Activated T-cell treated with anti-CD3 and anti-CD28 coated beads, Interleukin-2, amount 50 U/mL, for 1 hour (primary cell): ENCODE measurements around the gene NUDT3.

Experiments used
- DNase-seq: peaks from one replicate; pipeline ENCODE4 v3.0.0-alpha.2; 2020

Gene NUDT3

GRCh38 chr6:34237316-34237721 lies 155.2 kb downstream of the NUDT3 start:
- peak; percentile 57 for DNase-seq

GRCh38 chr6:34236443-34237315 lies 155.8 kb downstream of the NUDT3 start, which contains the start of gene HMGA1:
Gene HMGA1, plus strand, starts transcription at chr6:34236873. Its CDS starts 3,908 bp downstream, at chr6:34240781.
- peak; percentile 92 for DNase-seq

GRCh38 chr6:34236131-34236442 lies 156.4 kb downstream of the NUDT3 start:
- DNase-seq: no peak

- DNase-seq: peak; percentile 80
These were observed 156.9 kb downstream of the NUDT3 start for GRCh38 chr6:34235307-34236130.

GRCh38 chr6:34234667-34235306 lies 157.7 kb downstream of the NUDT3 start:
- peak; percentile 36 for DNase-seq

DNA sequence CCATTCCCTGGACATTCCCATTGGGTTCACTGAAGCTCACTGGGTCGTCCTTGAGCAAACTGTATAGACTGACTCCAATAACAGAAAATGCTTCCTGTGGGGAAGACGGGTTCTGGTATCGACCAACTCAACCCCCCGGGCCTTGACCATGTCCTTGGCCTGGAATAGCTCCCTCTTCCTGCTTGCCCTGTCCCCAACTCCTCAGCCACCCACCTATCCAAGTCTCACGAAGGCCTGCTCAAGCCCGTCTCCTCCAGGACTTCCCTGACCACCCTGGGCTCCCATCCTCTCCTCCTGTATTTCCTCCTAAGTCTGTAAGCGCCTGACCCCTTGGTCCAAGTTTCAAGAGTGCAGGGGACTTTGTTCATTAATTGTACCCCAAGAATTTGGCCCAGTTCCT lies 158.6 kb downstream of the NUDT3 start:
- DNase-seq: no peak

DNA sequence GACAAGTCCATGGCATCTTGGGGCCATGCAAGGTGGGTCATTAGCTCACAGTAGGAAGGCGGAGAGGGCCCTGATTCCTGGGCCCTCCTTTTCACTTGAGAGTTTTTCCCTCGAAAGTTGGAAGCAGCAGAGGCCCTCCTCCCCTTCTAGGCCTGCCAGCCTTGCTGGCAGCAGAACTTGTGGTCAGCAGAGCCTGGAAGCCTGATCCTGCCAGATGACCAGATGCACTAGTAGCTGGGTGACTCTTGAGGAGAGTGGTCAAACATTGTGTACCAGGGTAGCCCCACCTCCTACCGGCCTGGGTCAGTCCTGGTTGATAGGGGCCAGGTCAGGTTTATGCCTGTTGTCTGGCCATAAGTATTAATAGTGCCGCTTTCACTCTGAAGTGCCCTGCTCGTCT lies 159.6 kb downstream of the NUDT3 start:
- no peak for DNase-seq

- DNase-seq: no peak
These were observed 160.7 kb downstream of the NUDT3 start for GRCh38 chr6:34231566-34232336.

- DNase-seq: no peak
These were observed 161.7 kb downstream of the NUDT3 start for GRCh38 chr6:34230653-34231371.

- no peak for DNase-seq
These were observed 162.6 kb downstream of the NUDT3 start for GRCh38 chr6:34229877-34230276.
